Fibroblast of villous mesenchyme (primary cell): Measurements from ENCODE around the gene ALAS1. TPM values are rescaled to one million over a fixed set of nuclear protein-coding genes. Genes with fewer than 3 reads are reported as not detected.

Source experiments
- DNase-seq: peaks from one replicate; pipeline ENCODE4 v3.0.0-alpha.2; 2010; ENCODE audit warnings: low read depth
- H3K4me3 ChIP-seq: 2 replicates; pipeline ENCODE4 v1.5.1; 2011; ENCODE audit warnings: low read depth, mild to moderate bottlenecking, low read length
- total RNA-seq: library from RNA; depleted of rRNA; stranded (reverse); fragments of >200 nt; gene quantifications from 2 replicates; pipeline ENCODE4 v1.2.3, GENCODE V29; 2012
- TF ChIP-seq, protein P1 (sequence below): IDR thresholded peaks from 2 replicates; pipeline ENCODE4 v1.5.1; 2012; ENCODE audit warnings: low read depth, mild to moderate bottlenecking, low read length; ENCODE audit not compliant: insufficient read depth

The ALAS1 gene
- total RNA-seq, 1 donor, result 52.2 TPM

- H3K4me3 ChIP-seq, result peak within 1 kb of the TSS; percentile 60
- TF ChIP-seq, protein P1, sequence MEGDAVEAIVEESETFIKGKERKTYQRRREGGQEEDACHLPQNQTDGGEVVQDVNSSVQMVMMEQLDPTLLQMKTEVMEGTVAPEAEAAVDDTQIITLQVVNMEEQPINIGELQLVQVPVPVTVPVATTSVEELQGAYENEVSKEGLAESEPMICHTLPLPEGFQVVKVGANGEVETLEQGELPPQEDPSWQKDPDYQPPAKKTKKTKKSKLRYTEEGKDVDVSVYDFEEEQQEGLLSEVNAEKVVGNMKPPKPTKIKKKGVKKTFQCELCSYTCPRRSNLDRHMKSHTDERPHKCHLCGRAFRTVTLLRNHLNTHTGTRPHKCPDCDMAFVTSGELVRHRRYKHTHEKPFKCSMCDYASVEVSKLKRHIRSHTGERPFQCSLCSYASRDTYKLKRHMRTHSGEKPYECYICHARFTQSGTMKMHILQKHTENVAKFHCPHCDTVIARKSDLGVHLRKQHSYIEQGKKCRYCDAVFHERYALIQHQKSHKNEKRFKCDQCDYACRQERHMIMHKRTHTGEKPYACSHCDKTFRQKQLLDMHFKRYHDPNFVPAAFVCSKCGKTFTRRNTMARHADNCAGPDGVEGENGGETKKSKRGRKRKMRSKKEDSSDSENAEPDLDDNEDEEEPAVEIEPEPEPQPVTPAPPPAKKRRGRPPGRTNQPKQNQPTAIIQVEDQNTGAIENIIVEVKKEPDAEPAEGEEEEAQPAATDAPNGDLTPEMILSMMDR, result no peak
- peak; percentile 48 for DNase-seq
Measured at GRCh38 chr3:52245322-52246263, 47.6 kb downstream of the ALAS1 start, which contains the start of gene PPM1M. TSS of gene PPM1M (plus strand) at chr3:52245759. CDS start at chr3:52245825, 66 bp downstream.

DNA sequence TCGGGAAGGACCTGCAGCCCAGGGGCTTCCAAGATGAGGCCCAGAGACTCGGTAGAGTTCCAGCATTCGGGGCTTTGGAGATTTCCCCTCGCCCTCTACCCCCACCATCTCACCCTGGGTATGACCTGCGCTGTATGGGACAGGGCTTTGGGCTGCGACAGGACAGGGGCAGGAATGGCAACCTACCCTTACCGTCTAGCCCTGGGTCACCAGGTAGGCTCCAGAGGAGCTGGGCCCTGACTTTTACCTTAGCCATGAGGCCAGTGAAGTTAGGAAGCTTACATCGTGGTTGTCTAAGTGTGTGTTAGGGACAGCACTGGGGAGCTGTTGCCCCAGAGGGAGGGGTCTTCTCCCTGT is 48.3 kb downstream of the ALAS1 start:
- no peak for DNase-seq
- TF ChIP-seq, protein P1, result no peak

GRCh38 chr3:52246728-52247408 is 48.9 kb downstream of the ALAS1 start:
- no peak for DNase-seq
- no peak overlapping the region for H3K4me3 ChIP-seq
- TF ChIP-seq, protein P1, result no peak

More for the DNA sequence above, 48.3 kb downstream of the ALAS1 start:
- H3K4me3 ChIP-seq, result peak overlapping the region; percentile 60

DNA sequence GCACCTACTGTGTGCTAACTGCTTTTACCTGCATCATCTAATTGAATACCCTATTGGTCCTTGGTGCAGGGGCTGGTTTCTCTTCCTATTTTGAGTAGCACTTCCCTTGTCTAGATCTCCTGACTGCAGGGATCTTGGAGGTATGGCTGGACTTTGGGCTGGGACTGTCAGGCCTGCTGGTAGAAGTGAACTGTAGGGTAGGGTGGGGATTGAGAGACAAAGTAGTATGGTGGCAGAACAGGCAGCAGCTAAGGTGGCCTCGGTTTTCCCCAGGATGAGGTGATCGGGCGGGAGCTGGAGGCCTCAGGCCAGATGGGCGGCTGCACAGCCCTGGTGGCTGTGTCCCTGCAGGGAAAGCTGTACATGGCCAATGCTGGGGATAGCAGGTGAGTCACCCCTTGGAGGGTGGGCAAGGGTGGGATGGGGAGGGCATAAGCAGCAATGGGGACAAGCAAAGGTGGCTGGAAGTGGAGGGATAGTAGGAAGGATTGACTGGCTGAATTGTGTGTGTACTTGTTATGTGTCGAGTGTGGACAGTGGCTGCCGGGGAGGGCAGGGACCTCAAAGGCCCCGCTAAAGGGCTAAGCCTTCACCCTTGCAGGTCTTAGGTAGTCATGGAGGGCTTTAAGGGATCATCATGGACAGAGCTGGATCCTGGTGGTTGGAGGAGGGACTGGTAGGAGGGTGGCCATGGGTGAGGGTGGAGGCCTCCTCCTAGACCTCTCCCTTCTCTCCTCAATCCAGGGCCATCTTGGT is 49.6 kb downstream of the ALAS1 start:
- DNase-seq, result no peak
- H3K4me3 ChIP-seq, result no peak overlapping the region
- TF ChIP-seq, protein P1, result no peak

DNA sequence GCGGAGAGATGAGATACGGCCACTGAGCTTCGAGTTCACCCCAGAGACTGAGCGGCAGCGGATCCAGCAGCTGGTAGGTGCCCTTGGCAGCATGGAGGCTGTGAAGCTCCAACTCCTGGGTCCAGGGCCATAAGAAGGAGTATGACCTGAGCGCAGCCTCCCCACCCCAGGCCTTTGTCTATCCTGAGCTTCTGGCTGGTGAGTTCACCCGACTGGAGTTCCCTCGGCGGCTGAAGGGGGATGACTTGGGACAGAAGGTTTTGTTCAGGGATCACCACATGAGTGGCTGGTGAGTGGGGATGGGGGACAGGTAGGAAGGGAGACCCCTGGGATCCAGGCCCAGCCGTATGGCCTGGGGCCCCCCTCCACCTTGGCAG is 50.2 kb downstream of the ALAS1 start:
- no peak for DNase-seq
- H3K4me3 ChIP-seq, result no peak overlapping the region
- TF ChIP-seq, protein P1, result no peak

- TF ChIP-seq, protein P1, result no peak
- DNase-seq, result no peak
- H3K4me3 ChIP-seq, result no peak overlapping the region
Measured at GRCh38 chr3:52248816-52249547, 51.0 kb downstream of the ALAS1 start.
